Astrocyte (in vitro differentiated cells and primary cell): ENCODE results near the gene DUSP10. TPM values are rescaled to one million over a fixed set of nuclear protein-coding genes. Genes with fewer than 3 reads are reported as not detected.

Experiments used
- DNase-seq: peaks from one replicate; pipeline ENCODE4 v3.0.0-alpha.2; 2010; ENCODE audit warnings: low read depth
- FAIRE-seq: peaks from 2 replicates; lab custom pipeline; 2011; peaks lifted over from hg19 to GRCh38; lab: Jason Lieb, UNC
- H2AFZ ChIP-seq: 2 replicates; pipeline ENCODE4 v1.6.0; 2012; ENCODE audit warnings: low read depth, low read length, inconsistent platforms
- H3K27ac ChIP-seq: 2 replicates; pipeline ENCODE4 v1.5.1; 2011; ENCODE audit warnings: low read depth, low read length, inconsistent platforms
- H3K27me3 ChIP-seq: 2 replicates; pipeline ENCODE4 v1.6.0; 2011; ENCODE audit warnings: low read length, inconsistent platforms; ENCODE audit not compliant: insufficient read depth
- H3K36me3 ChIP-seq: 2 replicates; pipeline ENCODE4 v1.5.1; 2011; ENCODE audit warnings: low read length, inconsistent platforms; ENCODE audit not compliant: insufficient read depth
- H3K4me1 ChIP-seq: 2 replicates; pipeline ENCODE4 v1.5.1; 2011; ENCODE audit warnings: low read length, inconsistent platforms; ENCODE audit not compliant: insufficient read depth
- H3K4me2 ChIP-seq: 2 replicates; pipeline ENCODE4 v1.6.0; 2012; ENCODE audit warnings: low read length, inconsistent platforms
- H3K4me3 ChIP-seq: 2 replicates; pipeline ENCODE4 v1.5.1; 2011; ENCODE audit warnings: low read depth, mild to moderate bottlenecking, low read length, inconsistent platforms; ENCODE audit not compliant: insufficient read depth
- H3K79me2 ChIP-seq: 2 replicates; pipeline ENCODE4 v1.6.0; 2012; ENCODE audit warnings: mild to moderate bottlenecking, low read length, inconsistent platforms; ENCODE audit not compliant: insufficient read depth
- H3K9ac ChIP-seq: 2 replicates; pipeline ENCODE4 v1.6.0; 2012; ENCODE audit warnings: mild to moderate bottlenecking, low read length, inconsistent platforms
- H3K9me3 ChIP-seq: 2 replicates; pipeline ENCODE4 v1.5.1; 2012; ENCODE audit warnings: low read depth, mild to moderate bottlenecking, low read length, inconsistent platforms; ENCODE audit not compliant: insufficient read depth
- H4K20me1 ChIP-seq: 2 replicates; pipeline ENCODE4 v1.6.0; 2012; ENCODE audit warnings: low read length, inconsistent platforms; ENCODE audit not compliant: insufficient read depth
- H3K27ac Mint-ChIP-seq: one replicate; pipeline ENCODE4 v1.8.0; 2021; ENCODE audit warnings: mild to moderate bottlenecking, mixed read lengths; ENCODE audit not compliant: unreplicated experiment
- H3K27me3 Mint-ChIP-seq: one replicate; pipeline ENCODE4 v1.8.0; 2021; ENCODE audit warnings: low read depth, mixed read lengths; ENCODE audit not compliant: unreplicated experiment
- H3K36me3 Mint-ChIP-seq: one replicate; pipeline ENCODE4 v1.8.0; 2021; ENCODE audit warnings: low read depth, mixed read lengths; ENCODE audit not compliant: unreplicated experiment
- H3K4me1 Mint-ChIP-seq: one replicate; pipeline ENCODE4 v1.8.0; 2021; ENCODE audit warnings: low read depth, mixed read lengths; ENCODE audit not compliant: unreplicated experiment
- H3K4me3 Mint-ChIP-seq: one replicate; pipeline ENCODE4 v1.8.0; 2021; ENCODE audit warnings: mild to moderate bottlenecking, moderate library complexity, mixed read lengths; ENCODE audit not compliant: unreplicated experiment
- H3K9me3 Mint-ChIP-seq: one replicate; pipeline ENCODE4 v1.8.0; 2021; ENCODE audit warnings: mild to moderate bottlenecking, mixed read lengths; ENCODE audit not compliant: unreplicated experiment
- CTCF ChIP-seq: IDR thresholded peaks from 2 replicates; pipeline ENCODE4 v1.5.1; 2011; ENCODE audit warnings: low read depth, mild to moderate bottlenecking, inconsistent platforms, low read length, moderate library complexity; ENCODE audit not compliant: insufficient read depth
- EZH2 ChIP-seq: IDR thresholded peaks from 2 replicates; pipeline ENCODE4 v1.6.1; 2012; ENCODE audit warnings: mild to moderate bottlenecking, low read length, inconsistent platforms; ENCODE audit not compliant: insufficient read depth
- total RNA-seq: library from RNA; stranded (reverse); gene quantifications from 2 replicates; pipeline ENCODE4 v1.2.1, GENCODE V29; 2021

DUSP10 gene
- total RNA-seq, 1 donor from 2014 or later, result 45.8 TPM

- H3K9ac ChIP-seq, result no peak overlapping the region
- no peaks in the 10 kb centered on the region for H3K36me3 ChIP-seq
- Mint-ChIP-seq H3K9me3 (no peaks in the 10 kb centered on the region), H3K4me1 (peaks cover 19% of the 10 kb centered on the region), H3K27ac (no peak overlapping the region), H3K4me3 (no peak overlapping the region), H3K36me3 (no peaks in the 10 kb centered on the region), H3K27me3 (no peaks in the 10 kb centered on the region)
- no peak overlapping the region for H3K4me2 ChIP-seq
- H4K20me1 ChIP-seq, result no peaks in the 10 kb centered on the region
- H3K27me3 ChIP-seq, result no peaks in the 10 kb centered on the region
- FAIRE-seq, result no peak
- H3K4me1 ChIP-seq, result peaks cover 6% of the 10 kb centered on the region
- no peak overlapping the region for H2AFZ ChIP-seq
- TF ChIP-seq EZH2 (no peak), CTCF (no peak)
- peaks cover 3% of the 10 kb centered on the region for H3K9me3 ChIP-seq
- H3K4me3 ChIP-seq, result no peak overlapping the region
- no peak for DNase-seq
- H3K79me2 ChIP-seq, result no peaks in the 10 kb centered on the region
- H3K27ac ChIP-seq, result no peak overlapping the region
Observed at GRCh38 chr1:221691261-221691660, 50.6 kb downstream of the DUSP10 start.

DNA sequence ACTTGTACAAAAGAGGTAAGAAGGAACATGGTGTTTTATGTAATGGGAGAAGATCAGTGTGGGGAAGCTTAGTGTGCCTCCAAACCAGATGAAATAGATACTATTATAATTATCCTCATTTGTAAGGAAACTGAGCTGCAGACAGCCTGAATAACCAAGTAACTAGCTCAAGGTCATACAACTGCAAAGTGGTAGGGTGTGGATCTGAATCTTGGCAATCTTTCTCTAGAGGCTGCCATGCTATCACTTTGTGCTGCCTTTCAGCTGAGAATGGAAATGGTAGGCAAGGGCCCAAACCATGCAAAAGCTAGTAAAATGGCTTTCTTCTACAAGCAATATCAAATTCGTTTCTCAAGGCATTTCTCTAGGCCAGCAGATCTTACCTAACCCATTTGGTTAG is 51.0 kb downstream of the DUSP10 start:
- Histone ChIP-seq H3K9ac (no peak overlapping the region), H2AFZ (no peak overlapping the region), H3K9me3 (peaks cover 3% of the 10 kb centered on the region), H3K36me3 (no peaks in the 10 kb centered on the region), H3K27me3 (no peaks in the 10 kb centered on the region), H3K4me3 (no peak overlapping the region), H3K4me2 (no peak overlapping the region), H3K27ac (no peak overlapping the region), H4K20me1 (no peaks in the 10 kb centered on the region), H3K4me1 (peaks cover 5% of the 10 kb centered on the region), H3K79me2 (no peaks in the 10 kb centered on the region)
- DNase-seq, result no peak
- Mint-ChIP-seq H3K4me1 (peaks cover 15% of the 10 kb centered on the region), H3K27me3 (no peaks in the 10 kb centered on the region), H3K36me3 (no peaks in the 10 kb centered on the region), H3K27ac (no peak overlapping the region), H3K4me3 (no peak overlapping the region), H3K9me3 (no peaks in the 10 kb centered on the region)
- no peak for FAIRE-seq
- TF ChIP-seq EZH2 (no peak), CTCF (no peak)

DNA sequence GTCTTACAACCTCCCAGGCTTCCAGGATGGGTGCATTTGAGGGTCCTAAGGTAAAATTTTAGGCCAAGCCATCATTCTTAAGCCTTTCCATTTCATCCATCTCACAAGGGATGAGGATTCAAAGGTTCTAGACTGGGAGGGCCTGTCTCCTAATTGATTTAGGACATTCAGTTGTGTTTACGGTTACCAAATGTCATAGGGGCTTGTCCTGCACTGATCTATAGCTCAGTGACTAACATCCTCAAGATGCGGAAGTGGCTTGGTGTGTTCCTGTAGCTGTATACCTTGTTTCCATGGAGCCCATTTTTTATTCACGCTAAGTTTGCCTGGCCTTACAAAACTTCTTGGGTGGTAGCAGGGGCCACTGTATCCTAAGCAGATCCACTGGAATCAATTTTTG is 52.8 kb downstream of the DUSP10 start:
- no peak for DNase-seq
- no peak overlapping the region for H3K4me3 Mint-ChIP-seq
- TF ChIP-seq EZH2, result no peak
- TF ChIP-seq CTCF, result no peak
- H4K20me1 ChIP-seq, result no peaks in the 10 kb centered on the region
- no peak overlapping the region for H3K4me2 ChIP-seq
- H3K27ac Mint-ChIP-seq, result no peak overlapping the region
- H3K27me3 Mint-ChIP-seq, result peaks cover 3% of the 10 kb centered on the region
- H3K9me3 ChIP-seq, result peaks cover 3% of the 10 kb centered on the region
- peaks cover 7% of the 10 kb centered on the region for H3K4me1 Mint-ChIP-seq
- no peak for FAIRE-seq
- H3K36me3 ChIP-seq, result no peaks in the 10 kb centered on the region
- no peaks in the 10 kb centered on the region for H3K27me3 ChIP-seq
- H3K79me2 ChIP-seq, result no peaks in the 10 kb centered on the region
- H3K36me3 Mint-ChIP-seq, result no peaks in the 10 kb centered on the region
- no peak overlapping the region for H3K27ac ChIP-seq
- H3K9ac ChIP-seq, result no peak overlapping the region
- H3K9me3 Mint-ChIP-seq, result no peaks in the 10 kb centered on the region
- no peak overlapping the region for H3K4me3 ChIP-seq
- no peaks in the 10 kb centered on the region for H3K4me1 ChIP-seq
- H2AFZ ChIP-seq, result no peak overlapping the region
